Measurements from ENCODE around the gene ZSWIM3. TPM values are rescaled to one million over a fixed set of nuclear protein-coding genes. Genes with fewer than 3 reads are reported as not detected.

The ZSWIM3 gene
- total and polyA plus RNA-seq, 2 of the 13 experiments (the other 11 are each of a cell fraction or from before 2014, with no cell fraction given) = 5.2 to 5.8 TPM

- peak; percentile 55; the same call in 1 of the 2 replicates for TF ChIP-seq ZNF788 (CRISPR knock-in tag; IDR thresholded peaks at IDR 0.05; ENCODE audit: borderline replicate concordance)
- TF ChIP-seq THAP8 (CRISPR knock-in tag; IDR thresholded peaks at IDR 0.05; ENCODE audit: borderline replicate concordance) = peak; percentile 94; the same call in 1 of the 2 replicates
- TF ChIP-seq, protein P1, sequence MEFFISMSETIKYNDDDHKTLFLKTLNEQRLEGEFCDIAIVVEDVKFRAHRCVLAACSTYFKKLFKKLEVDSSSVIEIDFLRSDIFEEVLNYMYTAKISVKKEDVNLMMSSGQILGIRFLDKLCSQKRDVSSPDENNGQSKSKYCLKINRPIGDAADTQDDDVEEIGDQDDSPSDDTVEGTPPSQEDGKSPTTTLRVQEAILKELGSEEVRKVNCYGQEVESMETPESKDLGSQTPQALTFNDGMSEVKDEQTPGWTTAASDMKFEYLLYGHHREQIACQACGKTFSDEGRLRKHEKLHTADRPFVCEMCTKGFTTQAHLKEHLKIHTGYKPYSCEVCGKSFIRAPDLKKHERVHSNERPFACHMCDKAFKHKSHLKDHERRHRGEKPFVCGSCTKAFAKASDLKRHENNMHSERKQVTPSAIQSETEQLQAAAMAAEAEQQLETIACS (CRISPR knock-in tag; IDR thresholded peaks at IDR 0.05) = peak; percentile 34; the same call in 1 of the 2 replicates
- 0 out of 2 replicates have a peak, but pooled peaks have one; percentile 25 for TF ChIP-seq ZNF678 (CRISPR knock-in tag; IDR thresholded peaks at IDR 0.05)
- peak; percentile 83 for TF ChIP-seq MED8 (CRISPR knock-in tag; IDR thresholded peaks at IDR 0.05; ENCODE audit: insufficient replicate concordance)
- no peak for TF ChIP-seq RAD51 (IDR thresholded peaks at IDR 0.05; ENCODE audit: borderline replicate concordance)
- TF ChIP-seq FOSL1 (CRISPR knock-in tag; IDR thresholded peaks at IDR 0.05; ENCODE audit: borderline replicate concordance) = 0 out of 2 replicates have a peak, but pooled peaks have one; percentile 3
- TF ChIP-seq MED1 (CRISPR knock-in tag; IDR thresholded peaks at IDR 0.05) = 0 out of 2 replicates have a peak, but pooled peaks have one; percentile 16
- TF ChIP-seq, protein P2, sequence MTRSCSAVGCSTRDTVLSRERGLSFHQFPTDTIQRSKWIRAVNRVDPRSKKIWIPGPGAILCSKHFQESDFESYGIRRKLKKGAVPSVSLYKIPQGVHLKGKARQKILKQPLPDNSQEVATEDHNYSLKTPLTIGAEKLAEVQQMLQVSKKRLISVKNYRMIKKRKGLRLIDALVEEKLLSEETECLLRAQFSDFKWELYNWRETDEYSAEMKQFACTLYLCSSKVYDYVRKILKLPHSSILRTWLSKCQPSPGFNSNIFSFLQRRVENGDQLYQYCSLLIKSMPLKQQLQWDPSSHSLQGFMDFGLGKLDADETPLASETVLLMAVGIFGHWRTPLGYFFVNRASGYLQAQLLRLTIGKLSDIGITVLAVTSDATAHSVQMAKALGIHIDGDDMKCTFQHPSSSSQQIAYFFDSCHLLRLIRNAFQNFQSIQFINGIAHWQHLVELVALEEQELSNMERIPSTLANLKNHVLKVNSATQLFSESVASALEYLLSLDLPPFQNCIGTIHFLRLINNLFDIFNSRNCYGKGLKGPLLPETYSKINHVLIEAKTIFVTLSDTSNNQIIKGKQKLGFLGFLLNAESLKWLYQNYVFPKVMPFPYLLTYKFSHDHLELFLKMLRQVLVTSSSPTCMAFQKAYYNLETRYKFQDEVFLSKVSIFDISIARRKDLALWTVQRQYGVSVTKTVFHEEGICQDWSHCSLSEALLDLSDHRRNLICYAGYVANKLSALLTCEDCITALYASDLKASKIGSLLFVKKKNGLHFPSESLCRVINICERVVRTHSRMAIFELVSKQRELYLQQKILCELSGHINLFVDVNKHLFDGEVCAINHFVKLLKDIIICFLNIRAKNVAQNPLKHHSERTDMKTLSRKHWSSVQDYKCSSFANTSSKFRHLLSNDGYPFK (CRISPR knock-in tag; IDR thresholded peaks at IDR 0.05; ENCODE audit: borderline replicate concordance) = peak; percentile 15; the same call in 1 of the 2 replicates
- TF ChIP-seq RBAK (CRISPR knock-in tag; IDR thresholded peaks at IDR 0.05) = 0 out of 2 replicates have a peak, but pooled peaks have one; percentile 6
- TF ChIP-seq GATAD1 (CRISPR knock-in tag; IDR thresholded peaks at IDR 0.05) = no peak
- TF ChIP-seq ZNF891 (CRISPR knock-in tag; IDR thresholded peaks at IDR 0.05) = peak; percentile 43
- TF ChIP-seq, protein P3, sequence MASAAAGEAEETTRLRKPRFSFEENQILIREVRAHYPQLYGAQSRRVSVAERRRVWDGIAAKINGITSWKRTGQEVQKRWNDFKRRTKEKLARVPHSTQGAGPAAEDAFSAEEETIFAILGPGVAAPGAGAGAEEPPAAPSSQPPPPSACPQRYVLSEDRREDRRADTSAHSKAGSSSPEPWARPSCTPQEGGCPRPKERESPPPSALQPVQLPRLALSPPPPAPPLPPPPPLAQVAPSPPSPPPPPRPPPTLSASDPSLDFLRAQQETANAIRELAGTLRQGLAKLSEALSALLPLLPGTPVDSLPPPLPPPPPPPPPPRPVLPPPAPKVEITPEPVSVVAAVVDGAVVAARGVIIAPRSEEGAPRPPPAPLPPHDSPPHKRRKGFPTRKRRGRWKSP (CRISPR knock-in tag; IDR thresholded peaks at IDR 0.05) = 0 out of 2 replicates have a peak, but pooled peaks have one; percentile 19
- TF ChIP-seq ZBTB43 (CRISPR knock-in tag; conservative IDR thresholded peaks at IDR 0.05) = peak; percentile 51; the same call in 1 of the 2 replicates
- TF ChIP-seq TSC22D2 (CRISPR knock-in tag; IDR thresholded peaks at IDR 0.05; ENCODE audit: borderline replicate concordance) = 0 out of 2 replicates have a peak, but pooled peaks have one; percentile 70
- peak; percentile 26; the same call in 1 of the 2 replicates for TF ChIP-seq POGZ (CRISPR knock-in tag; IDR thresholded peaks at IDR 0.05)
- TF ChIP-seq ZNF841 (CRISPR knock-in tag; IDR thresholded peaks at IDR 0.05; ENCODE audit: borderline replicate concordance) = no peak
- no peak for TF ChIP-seq U2AF2 (IDR thresholded peaks at IDR 0.05; ENCODE audit: low read depth, low read length)
- peak; percentile 58 for TF ChIP-seq TAF1 (CRISPR knock-in tag; IDR thresholded peaks at IDR 0.05)
- 0 out of 2 replicates have a peak, but pooled peaks have one; percentile 52 for TF ChIP-seq ZNF101 (CRISPR knock-in tag; IDR thresholded peaks at IDR 0.05; ENCODE audit: borderline replicate concordance, low read depth)
These were observed 23.3 kb upstream of the ZSWIM3 start (continued) for GRCh38 chr20:45833883-45834796.

Data from HepG2 (cell line).